Measurements from ENCODE around the gene STRADB. TPM values are rescaled to one million over a fixed set of nuclear protein-coding genes. Genes with fewer than 3 reads are reported as not detected.
"Not testable (repeated sequence)": the region's sequence is repeated elsewhere in the genome, so short reads cannot be mapped to it uniquely, and the experiment has no call there.

Gene STRADB
- total RNA-seq, 1 donor from 2014 or later, result 9.6 TPM

DNA sequence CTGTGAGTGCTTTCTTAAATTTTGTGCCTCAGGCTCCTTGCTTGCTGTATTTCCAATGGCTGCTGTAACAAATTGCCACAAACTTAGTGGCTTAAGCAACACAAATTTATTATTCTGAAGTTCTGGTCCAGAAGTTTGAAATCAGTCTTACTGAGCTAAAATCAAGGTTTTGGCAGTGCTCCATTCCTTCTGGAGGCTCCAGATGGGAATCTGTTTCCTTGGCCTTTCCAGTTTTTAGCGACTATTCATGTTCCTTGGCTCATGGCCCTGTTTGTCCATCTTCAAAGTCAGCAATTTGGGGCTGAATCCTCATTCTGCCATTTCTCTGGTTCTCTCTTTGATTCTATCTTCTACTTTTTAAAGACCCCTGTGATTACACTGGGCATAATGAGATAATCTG, 31.8 kb downstream of the STRADB start:
- no peak overlapping the region for H3K4me3 ChIP-seq
- intact Hi-C loops (cut with DNase I), result no loop called here
- TF ChIP-seq POLR2AphosphoS5 (IDR thresholded peaks at IDR 0.05; ENCODE audit: insufficient read depth in 1 of 2, low read depth in 1 of 2) (no peak), POLR2A (IDR thresholded peaks at IDR 0.05) (no peak)
- TF ChIP-seq, protein P1, sequence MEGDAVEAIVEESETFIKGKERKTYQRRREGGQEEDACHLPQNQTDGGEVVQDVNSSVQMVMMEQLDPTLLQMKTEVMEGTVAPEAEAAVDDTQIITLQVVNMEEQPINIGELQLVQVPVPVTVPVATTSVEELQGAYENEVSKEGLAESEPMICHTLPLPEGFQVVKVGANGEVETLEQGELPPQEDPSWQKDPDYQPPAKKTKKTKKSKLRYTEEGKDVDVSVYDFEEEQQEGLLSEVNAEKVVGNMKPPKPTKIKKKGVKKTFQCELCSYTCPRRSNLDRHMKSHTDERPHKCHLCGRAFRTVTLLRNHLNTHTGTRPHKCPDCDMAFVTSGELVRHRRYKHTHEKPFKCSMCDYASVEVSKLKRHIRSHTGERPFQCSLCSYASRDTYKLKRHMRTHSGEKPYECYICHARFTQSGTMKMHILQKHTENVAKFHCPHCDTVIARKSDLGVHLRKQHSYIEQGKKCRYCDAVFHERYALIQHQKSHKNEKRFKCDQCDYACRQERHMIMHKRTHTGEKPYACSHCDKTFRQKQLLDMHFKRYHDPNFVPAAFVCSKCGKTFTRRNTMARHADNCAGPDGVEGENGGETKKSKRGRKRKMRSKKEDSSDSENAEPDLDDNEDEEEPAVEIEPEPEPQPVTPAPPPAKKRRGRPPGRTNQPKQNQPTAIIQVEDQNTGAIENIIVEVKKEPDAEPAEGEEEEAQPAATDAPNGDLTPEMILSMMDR (IDR thresholded peaks at IDR 0.05), result no peak
- H3K27me3 ChIP-seq, result no peaks in the 10 kb centered on the region
- H3K4me1 ChIP-seq, result no peaks in the 10 kb centered on the region
- no peak for DNase-seq (ENCODE audit: extremely low spot score in 2 of 2)
- H3K9me3 ChIP-seq, result no peaks in the 10 kb centered on the region
- peaks cover 0 to 6% of the 10 kb centered on the region in 2 donors for H3K36me3 ChIP-seq
- no peak overlapping the region for H3K27ac ChIP-seq

DNA sequence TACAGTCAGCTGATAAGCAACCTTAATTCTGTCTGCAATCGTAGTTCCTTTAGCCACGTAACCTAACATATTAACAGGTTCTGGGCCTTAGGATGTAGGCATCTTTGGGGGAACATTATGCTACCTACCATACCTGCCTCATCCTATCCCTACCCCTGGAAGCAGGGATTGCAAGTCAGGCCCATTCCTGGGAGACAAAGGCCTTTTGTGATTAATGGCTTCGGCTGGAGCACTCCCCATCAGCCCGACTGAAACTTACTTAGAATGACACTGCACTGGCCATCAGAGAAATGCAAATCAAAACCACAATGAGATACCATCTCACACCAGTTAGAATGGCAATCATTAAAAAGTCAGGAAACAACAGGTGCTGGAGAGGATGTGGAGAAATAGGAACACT, 32.2 kb downstream of the STRADB start:
- H3K4me3 ChIP-seq; H3K27ac ChIP-seq; H3K9me3 ChIP-seq; H3K27me3 ChIP-seq; H3K36me3 ChIP-seq; DNase-seq (ENCODE audit: extremely low spot score in 2 of 2); intact Hi-C loops (cut with DNase I); H3K4me1 ChIP-seq: not testable (repeated sequence)

DNA sequence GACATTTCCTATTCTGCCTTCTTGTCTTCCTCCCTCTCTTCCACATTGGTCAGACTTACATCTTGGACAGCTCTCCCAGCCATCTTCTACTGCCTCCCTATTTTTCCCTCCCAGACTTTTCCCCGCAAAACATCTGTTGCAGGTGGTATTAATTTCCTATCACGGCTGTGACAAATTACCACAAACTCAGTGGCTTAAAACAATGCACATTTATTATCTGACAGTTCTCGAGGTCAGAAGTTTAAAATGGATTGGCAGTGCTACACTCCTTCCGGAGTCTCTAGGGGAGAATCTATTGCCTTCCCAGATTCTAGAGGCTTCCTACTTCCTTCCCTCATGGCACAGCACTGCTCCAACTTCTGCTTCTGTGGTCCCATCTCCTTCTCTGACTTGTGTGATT, 33.3 kb downstream of the STRADB start:
- Histone ChIP-seq H3K36me3 (no peaks in the 10 kb centered on the region), H3K4me3 (no peak overlapping the region), H3K4me1 (no peaks in the 10 kb centered on the region), H3K9me3 (no peaks in the 10 kb centered on the region), H3K27ac (no peak overlapping the region), H3K27me3 (no peaks in the 10 kb centered on the region)
- no peak for TF ChIP-seq POLR2A (IDR thresholded peaks at IDR 0.05)
- TF ChIP-seq, protein P1 (IDR thresholded peaks at IDR 0.05), result no peak
- TF ChIP-seq POLR2AphosphoS5 (IDR thresholded peaks at IDR 0.05; ENCODE audit: insufficient read depth in 1 of 2, low read depth in 1 of 2), result no peak
- intact Hi-C loops (cut with DNase I), result no loop called here
- no peak for DNase-seq (ENCODE audit: extremely low spot score in 2 of 2)

DNA sequence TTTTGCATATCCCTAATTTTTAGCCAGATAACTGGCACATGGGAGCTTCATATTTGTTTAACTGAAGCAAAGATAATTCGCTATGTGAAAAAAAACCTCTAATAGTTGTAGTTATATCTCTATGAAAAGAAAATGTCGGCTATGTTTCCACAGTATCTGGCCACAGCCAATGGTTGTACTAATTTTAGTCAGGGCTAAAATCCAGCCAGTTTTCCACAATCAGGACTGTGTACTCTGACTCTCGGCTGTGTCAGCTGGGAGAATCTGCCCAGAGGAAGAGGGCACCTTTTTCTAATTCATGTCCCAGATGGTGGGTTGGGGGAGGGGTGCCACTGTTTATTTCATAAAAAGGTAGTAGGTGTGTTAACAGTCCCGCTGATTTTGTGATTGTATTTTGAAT, 38.8 kb downstream of the STRADB start:
- TF ChIP-seq POLR2A (IDR thresholded peaks at IDR 0.05) (no peak), POLR2AphosphoS5 (IDR thresholded peaks at IDR 0.05; ENCODE audit: insufficient read depth in 1 of 2, low read depth in 1 of 2) (no peak)
- TF ChIP-seq, protein P1 (IDR thresholded peaks at IDR 0.05), result no peak
- intact Hi-C loops (cut with DNase I), result no loop called here
- H3K27me3 ChIP-seq, result no peaks in the 10 kb centered on the region

DNA sequence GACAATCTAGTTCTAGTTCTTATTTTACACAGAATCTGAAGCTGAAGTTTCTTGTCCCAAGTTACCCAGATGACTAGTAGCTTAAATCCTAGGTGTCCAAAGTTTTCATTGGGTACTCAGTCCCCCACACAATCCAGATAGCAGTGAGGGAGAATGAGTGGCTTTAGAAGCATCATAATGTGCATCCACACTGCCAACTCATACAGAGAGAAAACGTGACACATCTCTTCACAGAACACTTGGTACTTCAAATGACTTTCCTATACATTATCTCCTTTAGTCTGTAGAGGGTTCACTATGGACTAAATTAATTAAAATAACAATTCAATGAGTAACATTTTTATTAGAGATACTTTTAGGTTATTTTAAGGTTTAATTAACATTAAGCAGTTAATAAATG, 45.2 kb downstream of the STRADB start:
- Histone ChIP-seq H3K4me3 (no peak overlapping the region), H3K27ac (no peak overlapping the region), H3K4me1 (no peaks in the 10 kb centered on the region), H3K27me3 (no peaks in the 10 kb centered on the region), H3K9me3 (no peaks in the 10 kb centered on the region), H3K36me3 (no peaks in the 10 kb centered on the region)
- no peak for TF ChIP-seq POLR2AphosphoS5 (IDR thresholded peaks at IDR 0.05; ENCODE audit: insufficient read depth in 1 of 2, low read depth in 1 of 2)
- no peak for TF ChIP-seq POLR2A (IDR thresholded peaks at IDR 0.05)
- TF ChIP-seq, protein P1 (IDR thresholded peaks at IDR 0.05), result no peak
- DNase-seq (ENCODE audit: extremely low spot score in 2 of 2), result no peak
- intact Hi-C loops (cut with DNase I), result no loop called here

More for the DNA sequence above, 38.8 kb downstream of the STRADB start:
- Histone ChIP-seq H3K27ac (no peak overlapping the region), H3K36me3 (no peaks in the 10 kb centered on the region), H3K9me3 (no peaks in the 10 kb centered on the region), H3K4me1 (no peaks in the 10 kb centered on the region), H3K4me3 (no peak overlapping the region)
- no peak for DNase-seq (ENCODE audit: extremely low spot score in 2 of 2)

DNA sequence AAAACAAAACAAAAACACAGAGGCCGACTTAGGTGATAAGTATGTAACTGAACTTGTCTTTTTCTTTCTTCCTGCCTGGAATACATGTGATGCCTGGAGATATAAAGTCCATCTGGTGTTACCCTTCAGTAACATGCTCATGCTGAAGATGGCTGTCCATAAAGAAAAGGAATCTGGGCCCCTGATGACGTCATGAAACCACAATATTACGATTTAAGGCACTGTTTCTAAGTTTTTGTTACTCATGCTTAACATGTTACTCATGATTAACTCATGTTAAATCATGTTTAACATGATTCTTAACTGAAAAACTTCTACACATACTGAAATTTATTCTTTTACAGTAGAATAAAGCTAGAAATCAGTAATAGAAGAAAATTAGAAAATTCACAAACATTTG, 49.0 kb downstream of the STRADB start:
- DNase-seq (ENCODE audit: extremely low spot score in 2 of 2), result no peak
- no peak for TF ChIP-seq POLR2A (IDR thresholded peaks at IDR 0.05)
- TF ChIP-seq POLR2AphosphoS5 (IDR thresholded peaks at IDR 0.05; ENCODE audit: insufficient read depth in 1 of 2, low read depth in 1 of 2), result no peak
- TF ChIP-seq, protein P1 (IDR thresholded peaks at IDR 0.05), result no peak
- H3K9me3 ChIP-seq, result no peaks in the 10 kb centered on the region
- H3K4me1 ChIP-seq, result no peaks in the 10 kb centered on the region
- intact Hi-C loops (cut with DNase I), result no loop called here
- no peaks in the 10 kb centered on the region for H3K36me3 ChIP-seq
- H3K27ac ChIP-seq, result no peak overlapping the region
- no peaks in the 10 kb centered on the region for H3K27me3 ChIP-seq
- no peak overlapping the region for H3K4me3 ChIP-seq
